GM21786 (cell line): Measurements from ENCODE around the gene SETBP1.

Experiments
- ATAC-seq: cut with Tn5 transposase; IDR thresholded peaks from one replicate; pipeline ENCODE4 v1.9.1; 2021; ENCODE audit not compliant: unreplicated experiment

Gene SETBP1

GRCh38 chr18:44811572-44812125 lies 131.0 kb downstream of the SETBP1 start:
- ATAC-seq = no peak

- ATAC-seq = no peak
These were observed 131.7 kb downstream of the SETBP1 start for GRCh38 chr18:44812426-44812825.

- no peak for ATAC-seq
These were observed 132.9 kb downstream of the SETBP1 start for GRCh38 chr18:44813586-44813985.

- ATAC-seq = no peak
These were observed 134.4 kb downstream of the SETBP1 start for GRCh38 chr18:44815108-44815507.

- no peak for ATAC-seq
These were observed 135.4 kb downstream of the SETBP1 start for GRCh38 chr18:44816050-44816449.

- no peak for ATAC-seq
These were observed 135.8 kb downstream of the SETBP1 start for GRCh38 chr18:44816477-44816876.

- ATAC-seq = no peak
These were observed 137.3 kb downstream of the SETBP1 start for GRCh38 chr18:44817831-44818473.

- ATAC-seq = no peak
These were observed 138.1 kb downstream of the SETBP1 start for GRCh38 chr18:44818668-44819403.

- ATAC-seq = no peak
These were observed 139.3 kb downstream of the SETBP1 start for GRCh38 chr18:44819944-44820510.

- no peak for ATAC-seq
These were observed 141.2 kb downstream of the SETBP1 start for GRCh38 chr18:44821924-44822323.

- no peak for ATAC-seq
These were observed 142.6 kb downstream of the SETBP1 start for GRCh38 chr18:44823286-44823685.

- no peak for ATAC-seq
These were observed 143.1 kb downstream of the SETBP1 start for GRCh38 chr18:44823782-44824181.

GRCh38 chr18:44824884-44825283 lies 144.2 kb downstream of the SETBP1 start:
- ATAC-seq = no peak

GRCh38 chr18:44826418-44827259 lies 146.0 kb downstream of the SETBP1 start:
- no peak for ATAC-seq

GRCh38 chr18:44828080-44828479 lies 147.4 kb downstream of the SETBP1 start:
- no peak for ATAC-seq

GRCh38 chr18:44830581-44830980 lies 149.9 kb downstream of the SETBP1 start:
- no peak for ATAC-seq

GRCh38 chr18:44833786-44834185 lies 153.1 kb downstream of the SETBP1 start:
- no peak for ATAC-seq

GRCh38 chr18:44834867-44835469 lies 154.3 kb downstream of the SETBP1 start:
- no peak for ATAC-seq

GRCh38 chr18:44835703-44836102 lies 155.0 kb downstream of the SETBP1 start:
- ATAC-seq = no peak

GRCh38 chr18:44836263-44836662 lies 155.6 kb downstream of the SETBP1 start:
- no peak for ATAC-seq
